Measurements from ENCODE around the gene ZNF236.
"Not testable (repeated sequence)": the region's sequence is repeated elsewhere in the genome, so short reads cannot be mapped to it uniquely, and the experiment has no call there.

Gene ZNF236

DNA sequence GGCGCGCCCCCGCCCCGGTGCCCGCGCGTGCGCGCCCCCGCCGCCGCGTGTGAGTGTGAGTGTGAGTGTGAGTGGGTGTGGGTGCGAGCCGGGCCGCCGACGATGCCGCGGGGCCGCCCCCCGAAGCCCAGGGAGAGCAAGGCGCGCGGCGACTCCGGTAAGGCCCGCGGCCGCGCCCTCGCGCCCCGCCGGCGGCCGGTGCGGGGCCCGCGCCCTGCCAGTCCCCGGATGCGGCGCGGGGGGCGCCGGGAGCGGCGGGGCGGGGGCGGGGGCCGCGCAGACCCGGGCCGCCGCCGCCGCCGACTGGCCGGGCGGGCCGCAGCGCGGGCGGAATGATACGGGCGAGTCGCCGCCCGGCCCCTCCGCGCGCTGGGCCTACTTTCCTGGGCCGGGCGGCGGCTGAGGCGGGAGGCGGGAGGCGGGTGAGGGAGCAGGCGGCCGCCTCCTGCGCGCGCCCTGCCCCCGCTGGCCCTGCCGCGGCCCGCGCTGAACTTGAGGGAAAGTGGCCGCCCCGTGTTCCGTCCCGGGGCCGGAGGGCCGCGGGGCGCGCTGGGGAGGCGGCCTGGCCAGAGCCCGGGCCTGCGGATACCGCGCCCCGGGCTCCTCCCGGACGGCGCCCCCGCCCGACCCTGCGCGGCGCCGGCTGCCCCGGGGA, at the start of gene ZNF236:
ZNF236 (plus strand) TSS at position 52 of the 655 bp plus-strand sequence; CDS start at position 103, 51 bp downstream.
- peak; percentile 55 to 62 for DNase-seq

DNA sequence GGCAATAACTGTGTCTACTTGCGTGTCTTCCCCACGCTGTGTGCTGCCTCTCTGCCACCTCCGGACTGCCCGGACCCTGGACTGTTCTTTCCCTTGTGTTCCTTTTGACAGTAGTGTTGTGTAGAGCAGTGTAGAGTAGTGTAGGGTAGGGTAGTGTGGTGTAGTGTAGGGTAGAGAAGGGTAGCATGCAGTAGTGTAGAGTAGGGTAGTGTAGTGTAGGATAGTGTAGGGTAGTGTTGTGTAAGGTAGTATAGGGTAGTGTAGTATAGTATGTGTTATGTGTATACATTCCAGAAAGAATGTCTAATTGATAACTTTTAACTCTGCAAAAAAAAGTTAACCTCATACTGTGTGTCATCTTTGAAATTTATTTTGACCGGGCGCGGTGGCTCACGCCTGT, 49.7 kb upstream of the ZNF236 start:
- DNase-seq = no peak

- not testable (repeated sequence) for DNase-seq
Measured at GRCh38 chr18:76777036-76777435, 45.3 kb upstream of the ZNF236 start.

GRCh38 chr18:76783786-76784484, 38.4 kb upstream of the ZNF236 start:
- DNase-seq = no peak

- DNase-seq = no peak
Measured at GRCh38 chr18:76785872-76786271, 36.5 kb upstream of the ZNF236 start.

GRCh38 chr18:76788571-76789317, 33.6 kb upstream of the ZNF236 start:
- no peak for DNase-seq

- no peak for DNase-seq
Measured at GRCh38 chr18:76791106-76791505, 31.3 kb upstream of the ZNF236 start.

DNA sequence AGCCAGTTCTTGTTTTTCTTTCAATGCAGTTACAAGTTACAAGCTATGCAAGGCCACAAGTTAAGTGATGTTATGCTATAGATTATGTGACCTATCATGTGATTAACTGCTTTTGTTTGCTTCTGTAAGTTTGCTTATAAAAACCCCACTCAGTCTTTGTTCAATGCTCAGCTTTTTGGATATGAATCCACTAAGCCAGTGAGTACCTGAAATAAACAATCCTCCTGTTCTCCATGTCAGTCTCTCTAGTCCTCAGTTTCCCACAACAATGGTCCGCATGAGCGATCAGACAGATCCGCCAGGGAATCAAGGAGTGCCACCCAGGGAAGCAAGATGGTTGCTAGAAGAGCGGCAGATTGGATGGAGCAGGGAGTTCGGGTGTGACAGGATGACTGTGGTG, 30.7 kb upstream of the ZNF236 start:
- no peak for DNase-seq

- DNase-seq = no peak
Measured at GRCh38 chr18:76794326-76794725, 28.0 kb upstream of the ZNF236 start.

- DNase-seq = peak in 1 of 2 experiments; percentile 14
Measured at GRCh38 chr18:76801567-76802505, 20.5 kb upstream of the ZNF236 start.

GRCh38 chr18:76803413-76803812, 18.9 kb upstream of the ZNF236 start:
- no peak for DNase-seq

DNA sequence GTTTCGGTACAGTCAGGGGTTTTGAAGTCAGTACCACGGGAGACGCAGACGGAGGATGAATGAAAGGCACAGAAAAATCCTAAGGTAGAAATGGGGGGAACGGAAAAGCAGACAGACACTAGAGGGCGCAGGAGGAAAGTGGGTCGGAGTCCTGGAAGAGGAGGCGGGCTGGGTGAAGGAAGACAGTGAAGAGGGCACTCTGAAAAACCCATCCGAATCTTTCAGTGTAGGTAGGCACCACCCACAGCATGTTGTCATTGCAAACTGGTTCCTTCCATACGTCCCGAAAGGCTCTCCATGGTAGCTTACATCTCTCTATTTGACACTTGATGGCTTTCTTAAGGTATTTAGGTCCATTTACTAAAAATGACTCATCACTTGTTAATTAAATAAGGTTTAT, 18.5 kb upstream of the ZNF236 start:
- DNase-seq = peak; percentile 68 to 71

GRCh38 chr18:76805221-76805620, 17.1 kb upstream of the ZNF236 start:
- DNase-seq = no peak

DNA sequence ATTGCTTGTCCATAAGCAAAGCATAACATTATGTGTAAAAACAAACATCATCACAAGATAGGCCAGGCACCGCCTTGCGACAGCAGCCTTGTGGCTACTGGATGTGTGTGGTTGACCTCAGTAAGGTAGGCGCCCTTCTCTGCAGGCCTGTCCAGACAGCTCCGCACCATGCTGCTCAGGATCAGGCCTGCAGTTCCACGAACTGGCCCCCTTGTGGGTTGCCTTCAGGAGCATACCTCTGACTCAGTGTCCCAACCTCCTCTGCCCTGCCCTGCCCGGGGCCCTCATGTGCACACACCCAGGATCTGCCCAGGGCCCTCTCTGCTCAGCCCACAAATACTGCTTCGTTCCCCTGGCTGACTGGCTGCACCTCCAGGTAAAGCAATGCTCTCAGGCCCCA, 16.1 kb upstream of the ZNF236 start:
- no peak for DNase-seq

DNA sequence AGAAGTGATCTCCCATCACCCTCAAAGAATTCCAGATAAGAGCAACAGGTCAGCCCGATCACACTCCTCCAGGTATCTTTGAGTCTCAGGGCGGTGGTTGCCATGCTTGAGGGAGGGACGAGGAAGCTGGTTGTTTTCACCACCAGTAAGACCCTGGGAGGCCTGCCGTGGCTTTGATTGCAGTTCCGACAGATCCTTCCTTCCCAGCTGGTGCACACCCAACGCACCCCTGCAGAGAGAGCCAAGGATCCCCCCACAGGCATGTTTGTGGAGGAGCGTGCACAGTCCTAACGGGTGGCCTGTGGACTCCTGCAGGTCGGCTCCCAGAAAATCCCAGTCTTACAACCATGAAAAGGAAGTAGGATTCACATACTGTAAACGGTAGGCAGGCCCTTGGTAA, 13.8 kb upstream of the ZNF236 start:
- no peak for DNase-seq

DNA sequence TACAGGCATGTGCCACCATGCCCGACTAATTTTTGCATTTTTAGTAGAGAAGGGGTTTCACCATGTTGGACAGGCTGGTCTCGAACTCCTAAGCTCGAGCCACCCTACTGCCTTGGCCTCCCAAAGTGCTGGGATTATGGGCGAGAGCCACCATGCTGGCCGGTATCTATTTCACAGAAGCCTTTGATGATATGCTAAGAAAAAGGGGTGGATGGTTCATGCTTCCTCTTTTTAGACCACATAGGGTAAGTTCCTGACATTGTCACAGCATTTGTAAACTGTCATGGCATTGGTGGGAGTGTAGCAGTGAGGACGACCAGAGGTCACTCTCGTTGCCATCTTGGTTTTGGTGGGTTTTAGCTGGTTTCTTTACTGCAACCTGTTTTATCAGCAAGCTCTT, 10.8 kb upstream of the ZNF236 start:
- not testable (repeated sequence) for DNase-seq

GRCh38 chr18:76814256-76814655, 8.1 kb upstream of the ZNF236 start:
- DNase-seq = no peak

DNA sequence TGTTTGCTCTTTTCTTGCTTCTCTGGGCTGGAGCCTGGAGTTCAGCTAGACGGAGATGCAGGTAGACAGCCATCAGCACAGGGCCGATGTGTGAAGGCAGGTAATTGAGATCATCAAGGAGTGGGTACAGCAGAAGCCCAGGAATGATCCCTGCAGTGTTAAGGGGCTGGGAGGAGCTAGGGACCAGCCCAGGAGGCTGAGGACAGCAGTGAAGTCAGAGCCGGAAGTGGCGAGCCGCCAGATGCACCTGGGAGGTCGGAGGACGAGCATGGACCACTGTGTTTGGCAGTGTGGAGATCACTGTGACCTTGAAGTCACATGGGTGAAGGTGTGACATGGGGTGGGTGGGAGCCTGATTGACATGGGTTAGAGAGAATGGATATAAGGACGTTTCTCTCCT, 6.2 kb upstream of the ZNF236 start:
- no peak for DNase-seq

DNA sequence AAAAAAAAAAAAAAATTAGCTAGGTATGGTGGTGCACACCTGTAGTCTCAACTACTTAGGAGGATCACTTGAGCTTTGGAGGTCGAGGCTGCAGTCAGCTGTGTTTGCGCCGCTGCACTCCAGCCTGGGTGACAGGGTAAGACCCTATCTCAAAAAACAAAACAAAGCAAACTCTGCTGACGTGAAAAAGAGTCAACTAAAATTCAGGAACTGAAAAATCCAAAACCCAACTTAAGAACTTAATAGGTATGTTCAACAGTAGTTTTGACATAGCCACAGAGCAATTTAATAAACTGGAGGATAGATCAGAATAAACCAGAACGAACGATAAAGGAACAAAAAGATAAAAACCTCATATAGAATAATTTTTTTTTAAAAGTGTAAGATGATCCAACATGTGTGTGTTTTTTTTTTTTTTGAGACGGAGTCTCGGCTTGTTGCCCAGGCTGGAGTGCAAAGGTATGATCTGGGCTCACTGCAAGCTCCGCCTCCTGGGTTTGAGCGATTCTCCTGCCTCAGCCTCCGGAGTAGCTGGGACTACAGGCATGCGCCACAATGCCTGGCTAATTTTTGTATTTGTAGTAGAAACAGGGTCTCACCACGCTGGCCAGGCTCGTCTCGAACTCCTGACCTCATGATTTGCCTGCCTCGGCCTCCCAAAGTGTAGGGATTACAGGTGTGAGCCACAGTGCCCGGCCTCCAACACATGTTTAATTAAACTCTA, 4.3 kb upstream of the ZNF236 start:
- DNase-seq = no peak

- DNase-seq = no peak
Measured at GRCh38 chr18:76819411-76820136, 2.8 kb upstream of the ZNF236 start.

- DNase-seq = no peak
Measured at GRCh38 chr18:76821356-76821874, 942 bp upstream of the ZNF236 start.
